HCT116 (cell line): ENCODE measurements around the gene ACTA2. TPM values are rescaled to one million over a fixed set of nuclear protein-coding genes. Genes with fewer than 3 reads are reported as not detected.
A peak's percentile ranks its signal among the peaks of the same experiment; 100 is the strongest.

Experiments
- ATAC-seq: fragments of 200-7000 bp; cut with Tn5 transposase; 2 replicates; pipeline ENCODE4 v1.9.1; 2020; ENCODE audit warnings: mild to moderate bottlenecking, moderate library complexity
- BruUV-seq: library from RNA; stranded (reverse); fragments of 400-500 nt; replicated peaks from 2 replicates; lab custom pipeline; 2021; lab: Mats Ljungman, UMichigan
- CTCF ChIA-PET: fragments of 300-600 bp; sonication (Branson Sonifier 250); formaldehyde crosslinking; loops from one replicate; lab custom pipeline; 2021; ENCODE audit warnings: antibody characterized with exemption; lab: Charles Lee
- POLR2A ChIA-PET: fragments of 300-600, 350-600 bp; sonication (Branson Sonifier 250); formaldehyde crosslinking; loops from one replicate; lab custom pipeline; 2021; ENCODE audit warnings: antibody characterized with exemption; lab: Charles Lee
- RAD21 ChIA-PET, 2 experiments: fragments of 300-600 bp; sonication (Branson Sonifier 250); formaldehyde crosslinking; loops; one replicate each; lab custom pipeline; 2023; ENCODE audit warnings: low total read pairs in 2 of 2; ENCODE audit not compliant: uncharacterized antibody in 2 of 2, unreplicated experiment in 2 of 2, low non-redundant PET in 1 of 2; lab: Charles Lee
- DNase-seq: peaks from one replicate; pipeline ENCODE4 v3.0.0-alpha.2; 2010; ENCODE audit warnings: low read depth, low spot score
- H2AFZ ChIP-seq: fragments of 200-600 bp; shearing (Covaris generic), sonication (generic); 2 replicates; pipeline ENCODE4 v1.6.1; 2017; ENCODE audit warnings: low read depth, mixed run types, mixed read lengths, antibody characterized with exemption, low read length; ENCODE audit not compliant: poor library complexity, severe bottlenecking
- H3K27ac ChIP-seq: 2 replicates; pipeline ENCODE4 v1.5.1; 2012; ENCODE audit warnings: low read depth, low read length
- H3K27me3 ChIP-seq: fragments of 200-600 bp; sonication (generic); 2 replicates; pipeline ENCODE4 v1.6.1; 2016; ENCODE audit warnings: mixed run types, low read length, mixed read lengths; ENCODE audit not compliant: insufficient read depth
- H3K36me3 ChIP-seq, 2 experiments: fragments of 200-500 bp in 1 of 2; fragments of 200-600 bp in 1 of 2; sonication (Bioruptor generic) in 1 of 2; sonication (generic) in 1 of 2; 2 replicates each; pipeline versions ENCODE4 v1.5.1 to v1.6.1; 2014 to 2016; ENCODE audit warnings: low read length in 2 of 2, inconsistent platforms in 1 of 2, mixed read lengths in 1 of 2, mixed run types in 1 of 2; ENCODE audit not compliant: insufficient read depth in 2 of 2, control insufficient read depth in 1 of 2
- H3K4me1 ChIP-seq, 2 experiments: fragments of 200-600 bp in 1 of 2; sonication (generic) in 1 of 2; 2 replicates each; pipeline versions ENCODE4 v1.5.1 to v1.6.1; 2012 to 2017; ENCODE audit warnings: low read length in 2 of 2, inconsistent platforms in 1 of 2, mild to moderate bottlenecking in 1 of 2, mixed read lengths in 1 of 2, mixed run types in 1 of 2, moderate library complexity in 1 of 2; ENCODE audit not compliant: insufficient read depth in 2 of 2, control insufficient read depth in 1 of 2
- H3K4me2 ChIP-seq: fragments of 200-600 bp; sonication (generic); 2 replicates; pipeline ENCODE4 v1.6.1; 2017; ENCODE audit warnings: mixed run types, low read length, mixed read lengths
- H3K4me3 ChIP-seq, 2 experiments: fragments of 200-600 bp in 1 of 2; sonication (generic) in 1 of 2; replicated peaks in 1 of 2; 2 replicates each; pipeline ENCODE4 v1.5.1; 2011 to 2016; ENCODE audit warnings: low read length in 2 of 2, control low read depth in 1 of 2, low read depth in 1 of 2, mild to moderate bottlenecking in 1 of 2, mixed read lengths in 1 of 2, mixed run types in 1 of 2
- H3K79me2 ChIP-seq: fragments of 200-600 bp; sonication (generic); 2 replicates; pipeline ENCODE4 v1.6.1; 2017; ENCODE audit warnings: mild to moderate bottlenecking, mixed run types, low read length, moderate library complexity, mixed read lengths; ENCODE audit not compliant: insufficient read depth
- H3K9ac ChIP-seq: fragments of 200-600 bp; sonication (generic); 2 replicates; pipeline ENCODE4 v1.6.1; 2016; ENCODE audit warnings: low read length, mixed read lengths
- H3K9me2 ChIP-seq: fragments of 200-600 bp; sonication (generic), shearing (Covaris generic); 2 replicates; pipeline ENCODE4 v1.6.1; 2017; ENCODE audit warnings: mixed run types, mild to moderate bottlenecking, moderate library complexity; ENCODE audit not compliant: insufficient read depth
- H3K9me3 ChIP-seq, 2 experiments: fragments of 200-500 bp in 1 of 2; fragments of 200-600 bp in 1 of 2; sonication (Bioruptor generic) in 1 of 2; sonication (generic) in 1 of 2; 2 replicates each; pipeline ENCODE4 v1.6.1; 2014 to 2017; ENCODE audit warnings: low read length in 2 of 2, mixed read lengths in 2 of 2, inconsistent platforms in 1 of 2, low read depth in 1 of 2, mild to moderate bottlenecking in 1 of 2, mixed run types in 1 of 2, moderate library complexity in 1 of 2; ENCODE audit not compliant: control insufficient read depth in 1 of 2, insufficient read depth in 1 of 2
- H4K20me1 ChIP-seq: fragments of 200-600 bp; sonication (generic), shearing (Covaris generic); 2 replicates; pipeline ENCODE4 v1.6.1; 2017; ENCODE audit warnings: mixed run types, mild to moderate bottlenecking, moderate library complexity; ENCODE audit not compliant: insufficient read depth
- CBX3 ChIP-seq: IDR thresholded peaks from 2 replicates; pipeline ENCODE4 v1.6.1; 2012; ENCODE audit warnings: low read depth
- EZH2 ChIP-seq: fragments of 200-600 bp; sonication (generic); IDR thresholded peaks from 2 replicates; pipeline ENCODE4 v1.6.1; 2017; ENCODE audit warnings: antibody characterized with exemption, mixed run types
- SRF ChIP-seq: IDR thresholded peaks from 2 replicates; pipeline ENCODE4 v1.6.1; 2012; ENCODE audit warnings: low read depth
- intact Hi-C: fragments of 100-400 bp; cut with micrococcal nuclease; formaldehyde crosslinking; loops from 2 replicates; pipeline ENCODE4 v1.10.0; 2022
- total RNA-seq: library from RNA; stranded (reverse); gene quantifications from one replicate; pipeline ENCODE4 v1.2.1, GENCODE V29; 2021; ENCODE audit not compliant: unreplicated experiment

ACTA2 gene
- total RNA-seq, 1 experiment from 2014 or later, result 9.4 TPM

GRCh38 chr10:88892222-88892967, 60.2 kb downstream of the ACTA2 start:
- RAD21 ChIA-PET, result no interaction called here
- Histone ChIP-seq H3K9me2 (no peaks in the 10 kb centered on the region), H3K9ac (no peak overlapping the region), H3K79me2 (peaks cover 9% of the 10 kb centered on the region), H3K27me3 (no peaks in the 10 kb centered on the region), H3K4me3 (no peak overlapping the region), H2AFZ (no peak overlapping the region), H3K4me1 (peaks cover 19 to 55% of the 10 kb centered on the region in 2 experiments), H3K36me3 (no peaks in the 10 kb centered on the region), H3K9me3 (no peaks in the 10 kb centered on the region), H3K4me2 (peak overlapping the region; percentile 10; the same call in 1 of the 2 replicates), H4K20me1 (no peaks in the 10 kb centered on the region), H3K27ac (no peak overlapping the region)
- ATAC-seq, result no peak
- POLR2A ChIA-PET, result no interaction called here
- CTCF ChIA-PET, result no interaction called here
- intact Hi-C loops, result no loop called here
- BruUV-seq, result no TSS peak
- DNase-seq, result no peak
- TF ChIP-seq SRF (no peak), CBX3 (no peak)

DNA sequence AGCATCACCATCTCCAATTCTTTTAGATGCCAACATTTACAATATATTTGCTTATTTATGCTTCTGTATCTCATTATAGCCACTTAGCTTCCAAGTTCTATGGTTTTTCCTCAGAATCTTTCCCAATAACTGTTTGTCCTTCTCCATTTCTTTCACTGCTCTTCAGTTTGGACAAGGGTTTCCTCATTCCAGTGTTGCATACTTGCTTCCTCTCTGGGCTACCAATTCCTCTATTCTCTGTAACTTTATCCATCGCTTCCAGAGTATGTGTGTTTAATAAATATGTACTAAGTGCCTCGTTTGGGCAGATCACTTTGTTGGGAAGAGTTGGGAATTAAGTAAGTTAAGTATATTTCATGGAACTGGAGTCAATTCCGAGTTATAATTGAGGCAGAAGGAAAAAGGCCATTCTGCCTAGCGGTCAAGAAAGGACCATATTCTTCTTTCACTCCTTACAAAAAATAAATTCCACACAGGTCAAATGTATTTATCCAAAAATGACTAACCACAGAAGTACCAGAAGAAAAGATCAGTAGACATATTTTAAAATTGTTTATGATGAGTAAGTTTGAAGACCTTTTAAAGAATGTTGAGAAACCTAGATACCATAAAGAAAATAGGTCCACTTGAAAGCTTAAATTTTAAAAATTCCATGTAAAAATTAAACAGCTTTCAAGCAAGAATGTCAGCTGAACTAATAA, 61.7 kb downstream of the ACTA2 start:
- ATAC-seq, result no peak
- Histone ChIP-seq H2AFZ (no peak overlapping the region), H3K4me1 (peaks cover 10 to 53% of the 10 kb centered on the region in 2 experiments; a peak in 3 of 4 replicates), H3K9me3 (no peaks in the 10 kb centered on the region), H3K36me3 (no peaks in the 10 kb centered on the region), H3K27me3 (no peaks in the 10 kb centered on the region), H3K79me2 (peaks cover 10% of the 10 kb centered on the region), H3K27ac (no peak overlapping the region), H3K4me3 (no peak overlapping the region), H3K9me2 (no peaks in the 10 kb centered on the region), H3K9ac (no peak overlapping the region), H4K20me1 (no peaks in the 10 kb centered on the region), H3K4me2 (no peak overlapping the region)
- POLR2A ChIA-PET, result no interaction called here
- intact Hi-C loops, result no loop called here
- TF ChIP-seq EZH2, result no peak
- DNase-seq, result no peak
- CTCF ChIA-PET, result no interaction called here
- RAD21 ChIA-PET, result no interaction called here
- BruUV-seq, result no TSS peak
